Caki2 (cell line): ENCODE measurements around the gene CCDC197. TPM values are rescaled to one million over a fixed set of nuclear protein-coding genes. Genes with fewer than 3 reads are reported as not detected.

ENCODE experiments used
- DNase-seq: peaks from one replicate; pipeline ENCODE4 v3.0.0-alpha.2; 2015; ENCODE audit warnings: low read depth
- in situ Hi-C: cut with HindIII; loops from 2 replicates; pipeline ENCODE4 v1.10.0; 2016; ENCODE audit warnings: low sequenced_read_pairs, low pct_unique_long_range_greater_than_20kb, mixed read lengths
- total RNA-seq: library from RNA; depleted of rRNA; stranded (reverse); fragments of >200 nt; shearing (Covaris generic); gene quantifications from 2 replicates; pipeline ENCODE4 v1.2.3, GENCODE V29; 2014; ENCODE audit warnings: low replicate concordance

The CCDC197 gene
- total RNA-seq, 1 experiment from 2014 or later: not detected

DNA sequence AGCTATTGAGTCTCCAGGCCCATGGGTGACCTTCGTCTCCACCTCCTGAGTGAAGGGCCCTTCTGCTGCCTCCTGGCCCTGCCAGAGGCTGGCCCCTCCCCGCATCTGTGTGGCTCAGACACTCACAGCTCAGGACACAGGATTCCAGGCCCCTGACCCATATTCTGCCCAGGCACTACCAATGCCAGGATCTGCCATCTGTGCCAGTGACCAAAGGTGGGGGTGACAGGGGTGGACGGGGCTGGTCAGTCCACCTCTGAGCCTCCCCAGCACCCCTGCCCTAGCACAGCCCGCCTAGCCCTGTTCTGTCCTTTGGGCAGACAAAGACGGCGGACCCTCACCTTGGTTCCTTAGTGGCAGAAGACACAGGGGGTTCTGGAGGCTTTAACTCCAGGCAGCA lies 23.5 kb upstream of the CCDC197 start:
- in situ Hi-C loops: no loop called here
- DNase-seq: no peak

DNA sequence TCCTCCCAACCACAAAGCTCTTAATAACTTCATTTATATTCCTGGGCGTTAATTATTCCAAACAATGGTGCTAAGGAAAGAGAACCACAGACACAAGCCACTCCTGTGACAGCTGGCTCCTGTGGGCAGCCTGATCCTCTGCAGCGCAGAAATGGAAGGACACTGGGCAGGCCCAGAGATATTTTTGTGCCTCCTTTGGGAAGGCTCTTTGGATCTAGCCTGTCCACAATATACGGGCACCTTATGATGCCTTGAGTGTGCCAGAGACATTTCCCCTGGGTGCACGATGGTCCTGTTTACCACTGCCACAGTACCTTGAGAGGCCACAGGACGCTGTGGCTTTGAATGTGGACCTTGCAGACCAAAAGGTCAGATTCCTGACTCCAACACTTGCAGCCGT lies 22.8 kb upstream of the CCDC197 start:
- in situ Hi-C loops: no loop called here
- DNase-seq: no peak

DNA sequence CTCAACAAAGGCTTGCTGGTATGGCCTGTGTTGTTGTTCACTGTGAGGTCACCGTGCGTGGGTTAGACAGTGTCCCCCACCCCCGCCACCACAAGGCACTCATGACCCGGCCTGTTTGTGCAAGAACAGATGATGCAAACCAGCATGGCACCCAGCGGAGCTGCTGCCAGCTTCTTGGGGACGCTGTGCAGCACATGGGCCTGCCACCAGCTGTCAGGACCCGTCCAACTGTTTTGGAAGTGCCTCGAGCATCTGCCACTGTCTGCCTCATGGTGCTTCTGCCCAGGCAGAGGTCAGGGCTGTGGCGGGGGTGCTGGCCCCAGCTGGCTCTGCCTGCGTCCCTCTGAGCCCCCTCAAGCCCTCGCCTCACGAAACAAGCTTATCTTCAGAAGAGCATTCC lies 22.3 kb upstream of the CCDC197 start:
- in situ Hi-C loops: no loop called here
- DNase-seq: no peak

DNA sequence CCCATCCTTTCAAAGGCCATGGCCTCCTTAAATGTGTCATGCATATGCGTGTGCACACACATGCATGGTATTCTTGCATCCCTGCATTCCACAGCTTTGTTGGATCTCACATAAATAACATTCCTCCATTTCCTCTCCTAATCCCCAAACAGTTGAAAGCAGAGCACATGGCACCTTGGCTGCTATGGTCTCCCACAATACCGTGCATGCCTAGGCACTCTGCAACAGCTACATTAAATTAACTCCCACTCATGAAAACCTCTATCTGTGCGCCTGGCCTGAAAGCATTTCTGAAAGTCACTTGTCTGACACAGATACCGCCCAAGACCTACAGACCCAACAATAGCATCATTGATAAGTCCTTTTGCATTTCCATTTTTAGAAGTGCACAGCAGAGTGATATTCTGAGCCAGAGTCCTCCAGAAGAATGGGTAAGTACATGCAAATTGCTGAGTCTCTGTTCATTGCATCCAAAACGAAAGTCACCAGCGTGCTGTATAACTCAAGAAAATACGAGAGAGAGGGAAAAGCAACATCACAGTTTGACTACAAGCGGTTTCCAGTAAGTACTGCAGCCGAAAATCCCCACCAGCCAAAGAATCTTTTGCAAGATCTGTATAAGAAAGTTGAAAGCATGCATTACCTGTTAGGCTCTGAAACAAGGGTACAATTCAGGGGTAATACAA lies 21.2 kb upstream of the CCDC197 start:
- in situ Hi-C loops: no loop called here

DNA sequence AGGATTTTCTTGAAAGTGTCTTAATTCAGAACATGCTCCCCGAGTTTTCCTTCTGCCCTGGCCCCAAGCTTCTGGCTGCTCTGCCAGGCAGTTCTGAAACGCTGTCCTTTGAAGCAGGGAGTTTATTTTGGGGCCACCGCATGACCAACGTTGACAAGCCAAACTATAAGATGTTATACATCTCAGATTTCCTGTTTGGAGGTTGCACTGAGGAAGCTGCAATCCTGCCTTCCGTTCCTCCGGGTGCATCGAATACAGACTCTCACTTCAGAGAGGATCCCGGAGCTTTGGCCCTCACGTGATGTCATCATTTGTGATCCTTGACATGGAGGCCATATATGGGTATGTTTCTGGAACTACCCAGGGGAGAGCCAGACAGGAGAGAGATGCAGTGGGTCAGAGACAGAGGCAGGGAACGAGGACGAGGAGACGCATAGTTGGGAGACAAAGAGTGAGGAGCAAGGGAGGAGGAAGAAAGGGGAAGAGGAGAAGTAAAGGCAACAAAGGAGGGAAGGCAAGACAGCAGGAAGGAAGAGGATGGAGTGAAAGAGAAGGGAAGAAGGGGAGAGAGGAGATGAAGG lies 20.5 kb upstream of the CCDC197 start, which contains the start of gene ASB2:
ASB2 (minus strand) TSS at position 94 of the 581 bp plus-strand sequence. CDS start 12,031 bp downstream, outside the sequence.
- in situ Hi-C loops: no loop called here
- DNase-seq: no peak

More for the DNA sequence above, 21.2 kb upstream of the CCDC197 start:
- no peak for DNase-seq

DNA sequence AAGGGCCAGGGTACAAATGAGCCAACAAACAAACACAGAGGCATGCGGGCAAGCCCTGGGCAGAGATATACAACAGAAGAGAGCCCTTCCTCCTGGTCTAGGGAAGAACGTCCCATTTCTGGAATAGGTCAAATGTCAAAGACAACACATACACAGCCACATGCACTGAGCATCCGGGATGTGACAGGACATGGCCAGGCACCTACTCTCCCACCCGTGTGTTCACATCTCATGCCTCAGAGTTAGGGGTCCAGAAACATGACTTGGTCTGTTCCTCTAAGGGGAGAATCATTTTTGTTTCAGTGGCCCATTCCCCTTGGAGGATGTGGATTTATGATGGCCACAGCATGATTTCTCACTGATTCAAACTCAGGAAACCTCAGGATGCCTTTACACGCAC lies 19.9 kb upstream of the CCDC197 start:
- DNase-seq: no peak
- in situ Hi-C loops: no loop called here

DNA sequence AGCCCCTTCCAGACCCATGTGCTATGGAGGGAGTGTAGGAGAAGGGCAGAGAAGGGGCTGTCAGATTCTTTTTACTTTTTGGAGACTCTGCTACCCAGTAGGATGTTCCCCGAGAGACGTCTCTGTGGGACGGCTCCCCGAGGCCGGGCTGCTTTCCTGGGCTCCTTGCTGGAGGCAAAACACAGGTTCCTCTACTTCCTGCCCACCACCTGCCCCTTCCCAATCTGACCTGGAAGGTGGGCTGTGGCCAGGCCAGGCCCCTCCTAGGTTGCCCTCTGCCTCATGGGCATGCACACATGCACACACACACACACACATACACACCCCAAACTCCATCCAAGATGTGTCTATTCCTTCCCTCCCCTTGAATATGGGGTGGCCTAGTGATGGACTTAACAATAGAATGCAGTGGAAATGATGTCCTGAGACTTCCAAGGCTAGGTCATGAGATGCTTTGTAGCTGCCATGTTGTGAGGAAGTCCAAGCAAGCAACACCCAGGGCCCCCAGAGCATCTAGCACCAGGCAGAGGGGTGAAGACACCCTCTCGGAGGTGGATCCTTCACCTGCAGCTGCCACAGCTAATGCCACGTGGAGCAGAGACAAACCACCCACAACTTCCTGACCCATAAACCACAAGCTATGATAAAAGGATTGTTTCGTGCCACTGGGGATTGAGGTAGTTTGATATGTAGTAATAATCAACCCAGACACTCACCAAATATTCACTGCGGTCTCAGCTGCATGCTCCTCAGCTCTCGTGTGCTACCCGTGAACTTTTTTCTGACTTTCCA lies 19.1 kb upstream of the CCDC197 start:
- in situ Hi-C loops: no loop called here
- no peak for DNase-seq

DNA sequence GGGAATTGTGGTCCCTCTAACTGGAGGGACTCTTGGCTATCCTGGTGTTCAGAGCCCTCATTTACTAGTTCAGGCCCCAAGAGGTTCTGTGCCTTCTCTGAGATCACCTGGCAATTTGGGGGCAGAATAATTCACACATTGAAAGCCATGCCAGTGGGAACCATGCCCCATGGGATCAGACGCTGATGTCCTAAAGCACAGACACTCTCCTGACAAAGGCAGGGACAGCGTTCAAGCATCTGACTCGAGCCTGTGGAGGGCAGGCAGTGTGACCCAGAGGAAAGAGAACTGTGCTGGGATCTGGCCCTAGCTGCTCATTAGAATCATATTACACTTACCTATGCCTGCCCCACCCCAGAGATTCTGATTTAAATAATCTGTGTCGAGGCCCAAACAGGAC lies 18.4 kb upstream of the CCDC197 start:
- in situ Hi-C loops: no loop called here
- DNase-seq: no peak

DNA sequence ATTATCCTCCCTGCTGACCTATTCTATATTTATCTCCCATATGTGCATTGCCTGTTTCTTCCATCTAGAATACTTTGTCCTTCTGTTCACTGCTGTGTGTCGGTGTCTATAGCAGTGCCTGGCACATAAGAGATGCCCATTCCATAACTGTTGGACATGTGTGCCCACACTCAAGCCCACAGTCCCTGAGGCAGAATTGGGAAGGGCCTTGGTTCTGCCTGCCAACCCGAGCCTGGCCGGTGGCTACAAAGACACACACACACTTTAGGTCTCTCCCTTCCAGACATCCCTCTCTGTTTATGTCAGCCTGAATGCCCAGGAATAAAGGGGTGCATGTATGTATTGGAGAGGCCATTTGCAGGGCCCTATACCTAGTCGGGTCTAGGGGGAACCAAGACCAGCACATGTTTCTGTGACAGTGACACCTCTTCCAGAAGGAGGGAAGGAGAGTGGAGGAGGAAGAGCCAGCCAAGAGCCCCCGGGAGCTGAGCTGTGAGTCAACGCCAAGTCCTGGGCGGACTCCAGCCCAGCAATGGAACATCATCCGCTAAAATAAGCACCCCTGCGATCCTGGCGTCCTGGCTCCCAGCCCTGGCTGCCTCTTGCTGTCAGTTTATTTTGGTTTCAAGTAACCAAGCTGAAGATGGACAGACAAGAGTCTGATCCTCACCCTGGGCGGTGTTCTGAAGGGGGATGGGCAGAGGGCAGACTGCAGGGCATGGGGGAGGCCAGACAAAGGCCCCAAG lies 16.5 kb upstream of the CCDC197 start:
- DNase-seq: no peak
- in situ Hi-C loops: no loop called here

DNA sequence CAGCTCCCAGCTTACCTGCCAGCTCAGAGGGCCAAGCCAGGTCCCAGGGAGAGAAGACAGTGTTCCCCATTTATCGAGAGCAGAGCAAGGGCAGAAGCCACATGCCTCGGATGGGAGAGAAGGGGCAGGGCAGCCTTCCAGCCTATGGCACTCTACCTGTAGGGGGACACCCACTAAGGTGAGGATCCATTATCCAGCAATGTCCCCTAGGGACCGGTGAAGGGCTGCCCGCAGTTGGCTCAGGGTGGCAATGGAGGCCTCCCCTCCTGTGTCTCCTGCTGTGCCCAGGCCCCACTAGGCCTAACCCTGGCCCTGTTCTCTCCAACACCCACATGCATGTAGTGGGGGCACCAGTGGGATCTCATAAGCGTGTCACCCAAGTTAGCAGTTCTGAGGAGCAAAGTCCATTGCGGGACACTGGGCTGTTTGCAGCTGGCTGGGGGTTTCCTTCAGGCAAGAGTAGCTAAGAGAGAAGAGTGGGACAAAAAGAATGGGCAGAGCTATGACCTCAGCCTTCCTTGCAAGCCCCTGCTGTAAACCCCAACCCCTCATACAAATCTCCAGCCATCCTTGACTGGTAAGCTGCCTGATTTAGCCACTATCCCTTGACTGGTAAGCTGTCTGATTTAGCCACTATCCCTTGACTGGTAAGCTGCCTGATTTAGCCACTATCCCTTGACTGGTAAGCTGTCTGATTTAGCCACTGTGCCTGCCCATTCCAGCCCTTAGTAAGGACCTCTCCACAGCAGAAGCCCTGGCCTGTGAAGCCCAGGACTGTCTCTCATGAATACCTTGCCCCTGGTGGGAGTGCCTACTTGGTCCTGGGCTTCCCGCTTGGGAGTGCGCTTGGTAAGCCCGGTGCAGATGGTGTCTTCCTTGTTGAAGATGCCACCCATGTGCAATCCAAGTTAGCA lies 15.5 kb upstream of the CCDC197 start:
- no peak for DNase-seq
- in situ Hi-C loops: no loop called here

DNA sequence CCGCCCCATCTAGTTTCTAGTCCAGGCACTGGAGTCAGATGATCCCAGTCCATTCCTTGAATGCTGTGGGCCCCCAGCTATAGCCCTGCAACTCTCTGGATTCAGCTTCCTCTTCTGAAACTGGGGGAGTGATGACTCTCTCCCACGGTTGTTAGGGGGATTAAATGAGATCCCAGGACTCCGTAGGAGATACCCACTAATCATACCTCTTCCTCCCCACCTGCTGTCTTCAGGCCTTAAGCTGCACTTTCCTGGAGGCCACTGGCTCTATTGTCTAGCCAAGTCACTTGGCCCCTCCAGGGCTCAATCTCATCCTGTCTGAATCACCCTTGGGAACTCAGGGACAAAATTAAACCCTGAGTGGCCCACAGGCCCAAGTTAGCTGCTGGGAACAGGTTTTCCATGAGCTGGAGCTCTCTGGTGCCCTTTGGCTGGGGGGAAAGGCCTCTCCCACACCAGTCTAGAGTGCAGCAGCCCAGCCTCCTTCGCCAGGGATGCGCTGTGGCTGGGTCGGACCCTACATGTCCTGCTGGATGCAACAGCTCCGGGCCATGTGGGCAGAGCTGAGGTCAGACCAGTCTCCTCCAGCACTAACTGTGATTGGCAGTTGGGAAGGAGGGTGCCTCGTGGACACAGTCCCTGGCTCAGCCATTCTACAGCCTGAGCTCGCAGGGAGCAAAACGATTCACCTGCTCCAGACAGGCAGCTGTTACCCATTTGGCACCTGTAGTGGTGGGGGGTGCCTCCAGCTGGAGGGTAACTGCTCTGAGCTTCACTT lies 14.7 kb upstream of the CCDC197 start:
- in situ Hi-C loops: no loop called here
- DNase-seq: no peak

DNA sequence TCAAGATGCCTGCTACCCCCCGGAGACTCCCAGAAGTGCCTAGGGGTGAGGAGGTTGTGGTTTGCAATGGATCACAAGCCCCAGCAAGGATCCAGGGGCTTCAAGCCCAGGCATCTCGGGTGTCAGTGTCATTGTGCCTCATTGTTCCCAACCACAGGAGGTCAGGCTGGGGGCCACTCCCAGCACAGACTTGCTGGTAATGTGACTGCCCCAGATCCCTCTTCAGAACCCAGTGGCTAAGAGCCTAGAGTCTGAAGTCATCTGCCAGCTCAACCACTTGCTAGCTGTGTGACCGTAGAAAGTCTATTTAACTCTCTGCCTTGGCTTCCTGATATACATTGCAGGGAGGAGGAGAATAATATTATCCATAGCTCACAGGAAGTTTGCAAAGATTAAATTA lies 13.0 kb upstream of the CCDC197 start:
- no peak for DNase-seq
- in situ Hi-C loops: no loop called here

DNA sequence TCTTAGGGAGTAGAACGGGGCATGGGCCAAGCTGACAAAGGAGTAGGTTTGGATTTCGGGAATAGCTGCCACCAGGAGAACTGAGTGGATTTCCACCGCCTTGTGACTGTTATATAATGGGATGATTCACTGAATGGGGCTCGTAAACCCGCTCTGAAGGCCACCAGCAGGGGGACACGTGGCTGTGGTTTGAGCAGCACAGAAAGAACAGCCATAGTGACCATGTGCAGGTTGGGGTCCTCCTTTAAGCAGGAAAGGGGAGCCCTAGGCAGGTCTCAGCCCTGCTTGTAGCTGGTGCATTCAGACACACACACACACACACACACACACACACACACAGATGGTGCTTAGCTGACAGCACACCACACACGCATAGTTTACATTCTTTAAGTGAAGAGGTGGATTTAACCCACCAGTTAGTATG lies 12.1 kb upstream of the CCDC197 start:
- in situ Hi-C loops: no loop called here
- peak; percentile 56 for DNase-seq

DNA sequence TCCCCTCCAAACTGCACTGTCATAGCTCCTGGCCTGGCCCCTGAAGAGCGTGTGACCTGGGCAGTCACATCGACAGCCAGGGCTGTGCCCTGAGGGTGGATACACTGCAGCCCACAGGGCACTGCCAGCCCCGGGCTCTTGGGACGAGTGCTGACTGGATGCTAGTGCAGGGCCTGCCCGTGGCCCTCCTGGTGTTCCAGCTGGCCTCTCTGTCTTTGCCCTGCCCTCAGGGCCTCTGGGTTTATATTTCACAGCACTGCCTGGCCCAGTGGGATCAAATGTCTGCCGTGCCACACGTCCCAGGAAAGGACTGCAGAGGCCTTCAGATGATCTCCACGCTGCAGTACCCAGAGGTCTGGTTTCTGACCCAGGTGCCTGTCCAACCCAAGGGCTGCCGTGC lies 10.1 kb upstream of the CCDC197 start:
- in situ Hi-C loops: no loop called here
- no peak for DNase-seq

DNA sequence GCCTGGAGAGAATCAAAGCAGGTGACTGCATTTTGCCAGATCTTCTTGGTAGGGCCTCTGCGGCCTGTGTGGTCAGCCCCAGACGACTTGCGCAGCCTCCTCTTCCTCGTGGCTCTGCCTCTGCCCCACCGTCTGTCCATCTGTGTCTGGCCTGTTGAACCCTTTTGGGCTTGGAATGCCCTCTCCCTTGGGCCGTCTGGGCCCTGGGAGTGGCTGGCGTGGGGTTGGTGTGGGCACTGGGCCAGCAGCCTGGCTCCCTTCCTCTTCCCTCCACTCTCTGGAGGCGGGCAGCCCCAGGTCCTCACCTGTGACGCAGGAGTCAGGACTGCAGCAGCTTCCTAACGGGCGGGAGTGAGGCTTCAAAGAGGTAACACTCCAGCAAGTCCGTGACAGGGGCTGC lies 9.7 kb upstream of the CCDC197 start:
- in situ Hi-C loops: no loop called here

DNA sequence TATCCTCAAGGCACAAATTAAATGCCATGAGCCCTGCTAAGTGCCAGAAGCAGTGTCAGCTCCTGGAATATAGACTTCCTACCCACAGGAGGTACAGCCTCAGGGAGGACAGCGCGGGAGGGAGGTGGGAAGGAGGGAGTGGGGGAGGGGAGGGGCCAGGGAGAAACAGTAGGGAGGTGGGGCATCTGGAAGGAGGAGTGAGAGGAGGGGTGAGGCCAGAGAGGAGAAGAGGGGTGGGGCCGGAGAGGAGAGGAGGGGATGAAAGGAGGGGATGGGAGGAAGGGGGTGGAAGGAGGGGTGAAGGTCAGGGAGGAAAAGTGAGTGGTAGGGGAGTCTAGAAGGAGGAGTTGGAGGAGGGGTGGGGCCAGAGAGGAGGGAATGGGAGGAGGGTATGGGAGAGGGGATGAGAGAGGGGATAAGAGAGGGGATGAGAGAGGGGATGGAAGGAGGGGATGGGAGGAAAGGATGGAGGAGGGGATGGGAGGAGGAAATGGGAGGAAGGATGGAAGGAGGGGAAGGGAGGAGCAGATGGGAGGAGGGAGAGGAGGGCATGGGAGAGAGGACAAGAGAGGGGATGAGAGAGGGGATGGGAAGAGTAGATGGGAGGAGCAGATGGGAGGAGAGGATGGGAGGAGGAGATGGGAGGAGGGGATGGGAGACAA lies 9.2 kb upstream of the CCDC197 start:
- in situ Hi-C loops: no loop called here
- no peak for DNase-seq

More for the DNA sequence above, 9.7 kb upstream of the CCDC197 start:
- no peak for DNase-seq

DNA sequence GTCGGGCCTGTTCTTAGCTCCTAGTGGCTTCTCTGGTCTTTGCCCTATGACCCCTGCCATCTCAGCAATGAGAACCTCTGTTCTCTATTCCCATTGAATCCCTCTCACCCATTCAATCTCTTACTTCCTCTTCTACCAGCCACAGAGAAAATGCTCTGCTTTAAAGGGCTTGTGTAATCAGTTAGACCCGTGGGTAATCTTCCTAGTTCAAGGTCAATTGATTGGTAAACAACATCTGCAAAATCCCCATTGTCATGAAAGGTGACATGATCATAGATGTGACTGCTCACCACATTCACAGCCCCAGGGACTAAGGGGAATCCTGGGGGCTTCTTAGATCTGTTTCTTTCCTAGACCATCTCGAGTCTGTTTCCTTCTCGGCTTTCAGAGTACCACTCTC lies 7.2 kb upstream of the CCDC197 start:
- DNase-seq: no peak
- in situ Hi-C loops: no loop called here
